ENCODE measurements around the gene SIRT4.

GRCh38 chr12:120261951-120262851 lies 39.9 kb upstream of the SIRT4 start:
- no peak for TF ChIP-seq CTCF (IDR thresholded peaks at IDR 0.05)
- no peak for TF ChIP-seq POLR2A (IDR thresholded peaks at IDR 0.05)
